HL-60 (cell line): ENCODE measurements around the gene SDK1.

Experiments used
- DNase-seq, 2 experiments: peaks; one replicate each; pipeline ENCODE4 v3.0.0-alpha.2; 2010 to 2020; ENCODE audit warnings: low read depth in 1 of 2, low spot score in 1 of 2
- H3K27ac ChIP-seq: fragments of 250-450 bp; sonication (Bioruptor Pico); replicated peaks from 2 replicates; pipeline ENCODE4 v1.5.1; 2020; ENCODE audit warnings: mild to moderate bottlenecking, moderate library complexity
- H3K27me3 ChIP-seq: fragments of 250-450 bp; sonication (Bioruptor Pico); 2 replicates; pipeline ENCODE4 v1.5.1; 2021; ENCODE audit warnings: mild to moderate bottlenecking, moderate library complexity; ENCODE audit not compliant: insufficient read depth, poor library complexity, severe bottlenecking
- H3K4me3 ChIP-seq: replicated peaks from 2 replicates; pipeline ENCODE4 v1.5.1; 2011; ENCODE audit warnings: mild to moderate bottlenecking, control low read depth, low read length; ENCODE audit not compliant: insufficient read depth
- CTCF ChIP-seq: IDR thresholded peaks from one replicate; pipeline ENCODE4 v1.5.1; 2011; ENCODE audit warnings: low read length, control low read depth, inconsistent platforms; ENCODE audit not compliant: insufficient read depth
- GABPA ChIP-seq: IDR thresholded peaks from 2 replicates; pipeline ENCODE4 v1.6.1; 2012; ENCODE audit warnings: low read depth
- POLR2AphosphoS5 ChIP-seq: IDR thresholded peaks from 2 replicates; pipeline ENCODE4 v1.6.1; 2012; ENCODE audit warnings: low read depth
- SPI1 ChIP-seq: IDR thresholded peaks from 2 replicates; pipeline ENCODE4 v1.6.1; 2012; ENCODE audit warnings: low read depth, mild to moderate bottlenecking, borderline replicate concordance
- TF ChIP-seq, protein P1 (sequence below): IDR thresholded peaks from 2 replicates; pipeline ENCODE4 v1.6.1; 2012; ENCODE audit warnings: low read depth; ENCODE audit not compliant: insufficient replicate concordance

SDK1 gene

DNA sequence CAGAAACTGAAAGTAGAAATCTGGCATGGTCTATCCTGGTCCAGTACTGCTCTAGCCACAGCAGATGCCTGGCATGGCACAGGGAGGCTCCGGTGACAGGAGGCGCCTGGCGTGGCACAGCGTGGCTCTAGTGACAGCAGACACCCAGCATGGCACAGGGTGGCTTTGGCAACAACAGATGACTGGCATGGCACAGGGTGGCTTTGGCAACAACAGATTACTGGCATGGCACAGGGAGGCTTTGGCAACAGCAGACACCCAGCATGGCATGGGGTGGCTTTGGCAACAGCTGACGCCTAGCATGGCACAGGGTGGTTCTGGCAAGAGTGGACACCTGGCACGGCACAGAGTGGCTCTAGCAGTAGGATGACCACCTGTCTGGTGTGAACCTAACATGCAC is 900.5 kb downstream of the SDK1 start:
- H3K4me3 ChIP-seq: no peak overlapping the region
- TF ChIP-seq CTCF (no peak), POLR2AphosphoS5 (no peak), SPI1 (no peak), GABPA (no peak)
- TF ChIP-seq, protein P1, sequence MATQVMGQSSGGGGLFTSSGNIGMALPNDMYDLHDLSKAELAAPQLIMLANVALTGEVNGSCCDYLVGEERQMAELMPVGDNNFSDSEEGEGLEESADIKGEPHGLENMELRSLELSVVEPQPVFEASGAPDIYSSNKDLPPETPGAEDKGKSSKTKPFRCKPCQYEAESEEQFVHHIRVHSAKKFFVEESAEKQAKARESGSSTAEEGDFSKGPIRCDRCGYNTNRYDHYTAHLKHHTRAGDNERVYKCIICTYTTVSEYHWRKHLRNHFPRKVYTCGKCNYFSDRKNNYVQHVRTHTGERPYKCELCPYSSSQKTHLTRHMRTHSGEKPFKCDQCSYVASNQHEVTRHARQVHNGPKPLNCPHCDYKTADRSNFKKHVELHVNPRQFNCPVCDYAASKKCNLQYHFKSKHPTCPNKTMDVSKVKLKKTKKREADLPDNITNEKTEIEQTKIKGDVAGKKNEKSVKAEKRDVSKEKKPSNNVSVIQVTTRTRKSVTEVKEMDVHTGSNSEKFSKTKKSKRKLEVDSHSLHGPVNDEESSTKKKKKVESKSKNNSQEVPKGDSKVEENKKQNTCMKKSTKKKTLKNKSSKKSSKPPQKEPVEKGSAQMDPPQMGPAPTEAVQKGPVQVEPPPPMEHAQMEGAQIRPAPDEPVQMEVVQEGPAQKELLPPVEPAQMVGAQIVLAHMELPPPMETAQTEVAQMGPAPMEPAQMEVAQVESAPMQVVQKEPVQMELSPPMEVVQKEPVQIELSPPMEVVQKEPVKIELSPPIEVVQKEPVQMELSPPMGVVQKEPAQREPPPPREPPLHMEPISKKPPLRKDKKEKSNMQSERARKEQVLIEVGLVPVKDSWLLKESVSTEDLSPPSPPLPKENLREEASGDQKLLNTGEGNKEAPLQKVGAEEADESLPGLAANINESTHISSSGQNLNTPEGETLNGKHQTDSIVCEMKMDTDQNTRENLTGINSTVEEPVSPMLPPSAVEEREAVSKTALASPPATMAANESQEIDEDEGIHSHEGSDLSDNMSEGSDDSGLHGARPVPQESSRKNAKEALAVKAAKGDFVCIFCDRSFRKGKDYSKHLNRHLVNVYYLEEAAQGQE: no peak
- no peak for DNase-seq
- H3K27ac ChIP-seq: no peak overlapping the region
- no peaks in the 10 kb centered on the region for H3K27me3 ChIP-seq

- Histone ChIP-seq H3K4me3 (no peak overlapping the region), H3K27ac (no peak overlapping the region), H3K27me3 (no peaks in the 10 kb centered on the region)
- no peak for DNase-seq
- TF ChIP-seq GABPA (no peak), SPI1 (no peak)
These were observed 901.2 kb downstream of the SDK1 start for GRCh38 chr7:4202154-4202736.

DNA sequence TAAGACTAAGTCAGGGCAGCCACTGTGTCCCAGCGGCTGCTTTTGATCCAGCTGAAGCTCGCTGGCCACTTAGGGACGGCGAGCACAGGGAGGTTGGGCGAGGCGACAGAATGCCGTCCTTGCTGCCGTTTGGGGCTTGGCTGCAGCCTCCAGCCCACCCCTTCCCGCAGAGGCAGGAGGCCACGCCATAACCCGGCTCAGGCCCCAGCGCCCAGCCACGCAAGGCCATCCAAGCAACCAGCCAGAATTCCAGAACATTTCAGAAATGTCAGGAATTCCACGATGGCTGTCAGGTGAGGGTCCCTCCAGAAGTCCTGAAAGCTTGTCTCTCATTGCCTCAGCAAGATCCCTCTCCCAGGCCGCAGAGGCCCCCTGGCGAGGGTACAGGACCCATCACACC is 901.9 kb downstream of the SDK1 start:
- no peak overlapping the region for H3K27ac ChIP-seq
- DNase-seq: no peak
- H3K4me3 ChIP-seq: no peak overlapping the region
- H3K27me3 ChIP-seq: no peaks in the 10 kb centered on the region
- TF ChIP-seq, protein P1: no peak
- TF ChIP-seq POLR2AphosphoS5 (no peak), SPI1 (no peak), CTCF (no peak), GABPA (no peak)

GRCh38 chr7:4203626-4204512 is 902.8 kb downstream of the SDK1 start:
- TF ChIP-seq CTCF (no peak), SPI1 (no peak), POLR2AphosphoS5 (no peak), GABPA (no peak)
- TF ChIP-seq, protein P1: no peak
- no peaks in the 10 kb centered on the region for H3K27me3 ChIP-seq
- no peak overlapping the region for H3K4me3 ChIP-seq
- DNase-seq: no peak
- H3K27ac ChIP-seq: no peak overlapping the region
